ENCODE data around the gene NSMCE3. TPM values are rescaled to one million over a fixed set of nuclear protein-coding genes. Genes with fewer than 3 reads are reported as not detected.

NSMCE3 gene
- total RNA-seq, 1 donor from 2014 or later = 17.8 TPM

DNA sequence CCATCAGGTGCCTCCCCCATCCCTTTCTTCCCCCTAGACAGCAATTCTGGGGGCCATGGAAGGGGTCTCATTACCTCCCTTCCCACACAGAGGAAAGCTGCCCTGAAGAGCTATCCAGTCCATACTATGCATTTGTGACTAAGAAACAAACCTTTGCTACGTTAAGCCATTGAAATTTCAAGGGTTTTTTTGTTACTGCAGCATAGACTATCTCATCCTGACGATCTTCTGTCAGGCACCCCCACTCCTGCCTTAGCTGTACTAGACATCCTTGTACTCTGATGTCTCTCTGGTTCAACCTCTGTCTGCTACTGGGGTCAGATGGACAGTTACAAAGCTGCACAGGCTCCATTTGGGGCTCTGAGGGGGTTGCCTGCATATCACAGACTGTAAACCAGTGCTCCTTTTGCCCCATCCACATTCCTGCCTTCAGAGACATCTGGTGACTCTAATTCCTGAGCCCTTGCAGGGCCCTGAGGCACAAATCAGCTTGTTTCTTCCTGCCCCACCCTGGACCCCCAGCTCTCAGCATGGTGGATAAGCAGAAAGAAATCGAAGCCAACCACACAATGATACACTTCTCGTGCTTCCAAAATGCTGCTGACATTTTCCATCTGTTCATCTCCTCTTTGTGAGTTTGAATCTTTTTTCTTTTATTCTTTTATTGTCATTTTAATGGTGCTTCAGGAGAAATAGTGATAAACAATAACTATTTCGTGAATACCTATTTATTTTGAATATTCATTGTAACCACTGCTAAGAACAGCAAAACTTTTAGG lies 21.6 kb upstream of the NSMCE3 start:
- no peaks in the 10 kb centered on the region for H3K27me3 ChIP-seq (ENCODE audit: control insufficient read depth, insufficient read depth, low read length)
- no peak for DNase-seq (ENCODE audit: low read depth)
- TF ChIP-seq, protein P1, sequence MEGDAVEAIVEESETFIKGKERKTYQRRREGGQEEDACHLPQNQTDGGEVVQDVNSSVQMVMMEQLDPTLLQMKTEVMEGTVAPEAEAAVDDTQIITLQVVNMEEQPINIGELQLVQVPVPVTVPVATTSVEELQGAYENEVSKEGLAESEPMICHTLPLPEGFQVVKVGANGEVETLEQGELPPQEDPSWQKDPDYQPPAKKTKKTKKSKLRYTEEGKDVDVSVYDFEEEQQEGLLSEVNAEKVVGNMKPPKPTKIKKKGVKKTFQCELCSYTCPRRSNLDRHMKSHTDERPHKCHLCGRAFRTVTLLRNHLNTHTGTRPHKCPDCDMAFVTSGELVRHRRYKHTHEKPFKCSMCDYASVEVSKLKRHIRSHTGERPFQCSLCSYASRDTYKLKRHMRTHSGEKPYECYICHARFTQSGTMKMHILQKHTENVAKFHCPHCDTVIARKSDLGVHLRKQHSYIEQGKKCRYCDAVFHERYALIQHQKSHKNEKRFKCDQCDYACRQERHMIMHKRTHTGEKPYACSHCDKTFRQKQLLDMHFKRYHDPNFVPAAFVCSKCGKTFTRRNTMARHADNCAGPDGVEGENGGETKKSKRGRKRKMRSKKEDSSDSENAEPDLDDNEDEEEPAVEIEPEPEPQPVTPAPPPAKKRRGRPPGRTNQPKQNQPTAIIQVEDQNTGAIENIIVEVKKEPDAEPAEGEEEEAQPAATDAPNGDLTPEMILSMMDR (IDR thresholded peaks at IDR 0.05; ENCODE audit: insufficient read depth, low read length, poor library complexity, severe bottlenecking) = no peak
- no peak overlapping the region for H3K4me3 ChIP-seq (ENCODE audit: low read depth, low read length)
- H3K36me3 ChIP-seq (ENCODE audit: control insufficient read depth, insufficient read depth, low read length) = no peaks in the 10 kb centered on the region

DNA sequence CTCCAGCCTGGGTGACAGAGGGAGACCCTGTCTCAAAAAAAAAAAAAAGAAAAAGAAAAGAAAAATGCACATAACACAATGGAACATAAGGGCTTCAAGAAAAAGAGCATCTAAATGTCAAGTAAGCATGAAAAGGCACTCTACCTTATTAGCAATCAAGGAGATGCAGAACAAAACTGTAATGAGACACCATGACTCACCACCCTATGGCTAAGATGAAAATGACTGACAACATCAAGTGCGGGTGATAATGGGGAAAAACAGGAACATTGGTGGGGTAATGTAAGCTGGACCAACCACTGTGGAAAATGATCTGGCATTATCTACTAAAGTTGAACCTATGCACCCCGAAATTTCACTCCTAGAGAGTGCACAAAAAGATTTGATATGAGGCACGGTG lies 19.6 kb upstream of the NSMCE3 start:
- Histone ChIP-seq H3K27me3 (ENCODE audit: control insufficient read depth, insufficient read depth, low read length) (no peaks in the 10 kb centered on the region), H3K4me3 (ENCODE audit: low read depth, low read length) (no peak overlapping the region), H3K36me3 (ENCODE audit: control insufficient read depth, insufficient read depth, low read length) (no peaks in the 10 kb centered on the region)
- DNase-seq (ENCODE audit: low read depth) = no peak
- TF ChIP-seq, protein P1 (IDR thresholded peaks at IDR 0.05; ENCODE audit: insufficient read depth, low read length, poor library complexity, severe bottlenecking) = no peak

DNA sequence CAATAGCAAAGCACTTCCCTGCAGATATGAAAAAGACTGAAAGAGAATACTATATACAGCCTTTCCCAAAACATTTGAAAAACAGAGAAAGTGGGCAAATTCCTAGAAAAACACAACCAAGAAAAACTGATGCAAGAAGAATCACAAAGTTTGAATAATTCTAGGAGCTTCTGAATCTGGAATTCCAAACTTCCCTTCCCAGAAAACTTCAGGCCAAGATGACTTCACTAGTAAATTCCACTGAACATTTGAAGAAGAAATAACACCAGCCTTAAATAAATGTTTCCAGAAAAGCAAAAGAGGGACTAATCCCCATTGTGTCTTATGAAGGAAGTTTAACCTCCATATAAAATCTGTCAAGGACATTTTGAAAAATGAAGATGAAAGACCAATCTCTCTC lies 15.8 kb upstream of the NSMCE3 start:
- Histone ChIP-seq H3K27me3 (ENCODE audit: control insufficient read depth, insufficient read depth, low read length) (no peaks in the 10 kb centered on the region), H3K36me3 (ENCODE audit: control insufficient read depth, insufficient read depth, low read length) (no peaks in the 10 kb centered on the region), H3K4me3 (ENCODE audit: low read depth, low read length) (no peak overlapping the region)
- TF ChIP-seq, protein P1 (IDR thresholded peaks at IDR 0.05; ENCODE audit: insufficient read depth, low read length, poor library complexity, severe bottlenecking) = no peak
- no peak for DNase-seq (ENCODE audit: low read depth)

DNA sequence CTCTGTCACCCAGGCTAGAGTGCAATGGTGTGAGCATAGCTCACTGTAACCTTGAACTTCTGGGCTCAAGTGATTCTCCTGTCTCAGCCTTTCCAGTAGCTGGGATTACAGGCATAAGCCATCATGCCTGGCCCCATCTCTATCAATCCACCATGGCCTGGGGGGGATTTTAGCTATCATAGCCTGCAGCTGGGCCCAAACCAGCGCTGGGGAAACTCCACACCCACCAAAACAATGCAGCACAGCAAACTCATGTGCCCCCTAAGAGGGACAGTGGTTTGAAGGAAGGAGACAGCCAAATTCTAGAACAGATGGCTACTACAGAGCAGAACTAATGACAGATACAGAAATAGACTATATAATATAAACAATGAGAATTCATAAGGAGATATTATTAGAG lies 13.8 kb upstream of the NSMCE3 start:
- TF ChIP-seq, protein P1 (IDR thresholded peaks at IDR 0.05; ENCODE audit: insufficient read depth, low read length, poor library complexity, severe bottlenecking) = no peak
- H3K4me3 ChIP-seq (ENCODE audit: low read depth, low read length) = no peak overlapping the region
- no peak for DNase-seq (ENCODE audit: low read depth)
- H3K36me3 ChIP-seq (ENCODE audit: control insufficient read depth, insufficient read depth, low read length) = no peaks in the 10 kb centered on the region
- no peaks in the 10 kb centered on the region for H3K27me3 ChIP-seq (ENCODE audit: control insufficient read depth, insufficient read depth, low read length)

DNA sequence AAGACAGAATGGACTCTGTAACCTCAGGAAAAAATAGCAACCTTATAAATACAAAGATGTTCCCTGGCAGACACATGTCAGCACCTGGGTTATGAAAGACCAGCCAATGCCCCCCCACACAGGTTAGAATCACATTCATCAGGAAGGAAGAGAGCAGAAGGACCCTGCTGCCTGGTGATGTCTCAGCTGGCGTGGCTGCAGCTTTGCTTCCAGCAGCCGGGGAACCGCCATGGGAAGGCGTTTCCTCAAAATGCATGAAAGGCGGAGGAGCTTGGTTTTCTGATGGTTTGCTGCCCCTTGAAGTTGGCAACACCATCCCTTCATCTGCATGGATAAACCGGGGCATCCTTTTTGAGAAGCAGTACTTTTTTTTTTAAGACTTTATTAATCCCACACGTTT lies 10.9 kb upstream of the NSMCE3 start:
- DNase-seq (ENCODE audit: low read depth) = no peak
- no peak overlapping the region for H3K4me3 ChIP-seq (ENCODE audit: low read depth, low read length)
- TF ChIP-seq, protein P1 (IDR thresholded peaks at IDR 0.05; ENCODE audit: insufficient read depth, low read length, poor library complexity, severe bottlenecking) = no peak

More for the DNA sequence above, 10.9 kb upstream of the NSMCE3 start:
- Histone ChIP-seq H3K27me3 (ENCODE audit: control insufficient read depth, insufficient read depth, low read length) (no peaks in the 10 kb centered on the region), H3K36me3 (ENCODE audit: control insufficient read depth, insufficient read depth, low read length) (no peaks in the 10 kb centered on the region)

Data from kidney epithelial cell (primary cell).